ENCODE measurements around the gene OTOP2.

DNA sequence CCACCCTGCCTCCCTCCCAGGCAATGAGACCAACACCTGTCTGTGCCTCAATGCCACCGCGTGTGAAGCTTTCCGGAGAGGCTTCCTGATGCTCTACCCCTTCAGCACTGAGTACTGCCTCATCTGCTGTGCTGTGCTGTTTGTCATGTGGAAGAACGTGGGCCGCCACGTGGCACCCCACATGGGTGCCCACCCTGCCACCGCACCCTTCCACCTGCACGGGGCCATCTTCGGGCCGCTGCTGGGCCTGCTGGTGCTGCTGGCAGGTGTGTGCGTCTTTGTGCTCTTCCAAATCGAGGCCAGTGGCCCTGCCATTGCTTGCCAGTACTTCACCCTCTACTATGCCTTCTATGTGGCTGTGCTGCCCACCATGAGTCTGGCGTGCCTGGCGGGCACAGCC is 22.6 kb downstream of the OTOP2 start:
- TF ChIP-seq ZNF248 (tag by site-specific recombination; IDR thresholded peaks at IDR 0.05), result no peak
- no peak for TF ChIP-seq ZSCAN23 (tag by site-specific recombination; IDR thresholded peaks at IDR 0.05)
- TF ChIP-seq ZNF274 (IDR thresholded peaks at IDR 0.05; ENCODE audit: low read length), result no peak
- no peak for TF ChIP-seq ZNF274 (tag by site-specific recombination; IDR thresholded peaks at IDR 0.05; ENCODE audit: borderline replicate concordance)
- no peak for TF ChIP-seq CTCF (tag by site-specific recombination; IDR thresholded peaks at IDR 0.05)
- TF ChIP-seq BCL11A (tag by site-specific recombination; IDR thresholded peaks at IDR 0.05; ENCODE audit: low read depth), result no peak
- TF ChIP-seq ZNF701 (tag by site-specific recombination; IDR thresholded peaks at IDR 0.05), result no peak
- no peak for TF ChIP-seq ZNF140 (tag by site-specific recombination; IDR thresholded peaks at IDR 0.05)
- TF ChIP-seq, protein P1, sequence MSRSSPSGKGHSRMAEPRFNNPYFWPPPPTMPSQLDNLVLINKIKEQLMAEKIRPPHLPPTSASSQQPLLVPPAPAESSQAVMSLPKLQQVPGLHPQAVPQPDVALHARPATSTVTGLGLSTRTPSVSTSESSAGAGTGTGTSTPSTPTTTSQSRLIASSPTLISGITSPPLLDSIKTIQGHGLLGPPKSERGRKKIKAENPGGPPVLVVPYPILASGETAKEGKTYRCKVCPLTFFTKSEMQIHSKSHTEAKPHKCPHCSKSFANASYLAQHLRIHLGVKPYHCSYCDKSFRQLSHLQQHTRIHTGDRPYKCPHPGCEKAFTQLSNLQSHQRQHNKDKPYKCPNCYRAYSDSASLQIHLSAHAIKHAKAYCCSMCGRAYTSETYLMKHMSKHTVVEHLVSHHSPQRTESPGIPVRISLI (tag by site-specific recombination; IDR thresholded peaks at IDR 0.05), result no peak
- no peak for TF ChIP-seq ZNF707 (tag by site-specific recombination; IDR thresholded peaks at IDR 0.05)
- no peak for TF ChIP-seq REST (tag by site-specific recombination; IDR thresholded peaks at IDR 0.05)
- no peak for TF ChIP-seq ZNF202 (tag by site-specific recombination; IDR thresholded peaks at IDR 0.05; ENCODE audit: borderline replicate concordance)
- no peak for TF ChIP-seq ZNF792 (tag by site-specific recombination; IDR thresholded peaks at IDR 0.05)
- TF ChIP-seq ZBTB7A (tag by site-specific recombination; IDR thresholded peaks at IDR 0.05; ENCODE audit: low read depth), result no peak
- no peak for TF ChIP-seq ZNF146 (tag by site-specific recombination; IDR thresholded peaks at IDR 0.05)

Data from HEK293 (cell line).